Activated CD4-positive, alpha-beta T cell treated with anti-CD3 and anti-CD28 coated beads, Interleukin-2, Interleukin-6, amounts not matched to agents 100 ng/mL and 50 ng/mL, durations not matched to agents 16 hours and 8 hours (primary cell): ENCODE data around the gene AQP1.

Experiments
- DNase-seq: peaks from one replicate; pipeline ENCODE4 v3.0.0-alpha.2; 2020

The AQP1 gene

GRCh38 chr7:30938435-30939316, 27.0 kb downstream of the AQP1 start:
- DNase-seq = peak; percentile 83

GRCh38 chr7:30941582-30942323, 30.1 kb downstream of the AQP1 start:
- DNase-seq = no peak

- no peak for DNase-seq
These were observed 38.5 kb downstream of the AQP1 start for GRCh38 chr7:30950197-30950596.

- DNase-seq = no peak
These were observed 43.3 kb downstream of the AQP1 start for GRCh38 chr7:30954914-30955313.

GRCh38 chr7:30956704-30957103, 45.1 kb downstream of the AQP1 start:
- DNase-seq = no peak

GRCh38 chr7:30963842-30964241, 52.2 kb downstream of the AQP1 start, which contains the start of gene GHRHR:
Gene GHRHR, plus strand, starts transcription at chr7:30963953. Its CDS starts 116 bp downstream, at chr7:30964069.
- no peak for DNase-seq

- DNase-seq = no peak
These were observed 53.7 kb downstream of the AQP1 start for GRCh38 chr7:30965372-30965771.

- no peak for DNase-seq
These were observed 54.2 kb downstream of the AQP1 start for GRCh38 chr7:30965883-30966282.

- no peak for DNase-seq
These were observed 56.6 kb downstream of the AQP1 start for GRCh38 chr7:30968294-30968693.

- no peak for DNase-seq
These were observed 57.3 kb downstream of the AQP1 start for GRCh38 chr7:30968747-30969603.

GRCh38 chr7:30969604-30969970, 57.9 kb downstream of the AQP1 start:
- no peak for DNase-seq

- no peak for DNase-seq
These were observed 58.4 kb downstream of the AQP1 start for GRCh38 chr7:30970074-30970473.

- no peak for DNase-seq
These were observed 59.0 kb downstream of the AQP1 start for GRCh38 chr7:30970594-30971094.

GRCh38 chr7:30971440-30971839, 59.8 kb downstream of the AQP1 start:
- DNase-seq = no peak

GRCh38 chr7:30971840-30972563, 60.3 kb downstream of the AQP1 start:
- no peak for DNase-seq

GRCh38 chr7:30973292-30973691, 61.6 kb downstream of the AQP1 start:
- DNase-seq = no peak

- DNase-seq = no peak
These were observed 62.3 kb downstream of the AQP1 start for GRCh38 chr7:30973791-30974604.

- DNase-seq = peak; percentile 81
These were observed 63.1 kb downstream of the AQP1 start for GRCh38 chr7:30974605-30975255.
